ENCODE data around the gene PDPK1.
A peak's percentile ranks its signal among the peaks of the same experiment; 100 is the strongest.

PDPK1 gene

GRCh38 chr16:2537451-2538379 lies at the start of gene PDPK1:
TSS of gene PDPK1 (plus strand) at chr16:2538021. CDS start at chr16:2538113, 92 bp downstream.
- DNase-seq (ENCODE audit: low spot score) (peak; percentile 82), FAIRE-seq (no peak)

- no peak for DNase-seq (ENCODE audit: low spot score)
- FAIRE-seq, result no peak
Measured at GRCh38 chr16:2489581-2489980, 48.2 kb upstream of the PDPK1 start.

GRCh38 chr16:2490190-2491105 lies 47.4 kb upstream of the PDPK1 start:
- no peak for DNase-seq (ENCODE audit: low spot score)
- no peak for FAIRE-seq

- DNase-seq (ENCODE audit: low spot score) (no peak), FAIRE-seq (no peak)
Measured at GRCh38 chr16:2492292-2492691, 45.5 kb upstream of the PDPK1 start.

- FAIRE-seq (no peak), DNase-seq (ENCODE audit: low spot score) (no peak)
Measured at GRCh38 chr16:2493605-2494004, 44.2 kb upstream of the PDPK1 start.

- no peak for FAIRE-seq
- DNase-seq (ENCODE audit: low spot score), result no peak
Measured at GRCh38 chr16:2494616-2495015, 43.2 kb upstream of the PDPK1 start.

- DNase-seq (ENCODE audit: low spot score), result no peak
- FAIRE-seq, result no peak
Measured at GRCh38 chr16:2495041-2495440, 42.8 kb upstream of the PDPK1 start.

- no peak for FAIRE-seq
- DNase-seq (ENCODE audit: low spot score), result no peak
Measured at GRCh38 chr16:2496223-2497115, 41.4 kb upstream of the PDPK1 start.

GRCh38 chr16:2497116-2497630 lies 40.6 kb upstream of the PDPK1 start:
- FAIRE-seq, result no peak
- DNase-seq (ENCODE audit: low spot score), result no peak

GRCh38 chr16:2497695-2498484 lies 39.9 kb upstream of the PDPK1 start:
- FAIRE-seq, result no peak
- no peak for DNase-seq (ENCODE audit: low spot score)

GRCh38 chr16:2498531-2499253 lies 39.1 kb upstream of the PDPK1 start:
- no peak for FAIRE-seq
- no peak for DNase-seq (ENCODE audit: low spot score)

GRCh38 chr16:2499454-2499853 lies 38.4 kb upstream of the PDPK1 start:
- DNase-seq (ENCODE audit: low spot score), result no peak
- FAIRE-seq, result no peak

- DNase-seq (ENCODE audit: low spot score) (no peak), FAIRE-seq (no peak)
Measured at GRCh38 chr16:2499890-2500429, 37.9 kb upstream of the PDPK1 start.

- FAIRE-seq (no peak), DNase-seq (ENCODE audit: low spot score) (no peak)
Measured at GRCh38 chr16:2500430-2500917, 37.3 kb upstream of the PDPK1 start.

GRCh38 chr16:2500918-2501750 lies 36.7 kb upstream of the PDPK1 start:
- DNase-seq (ENCODE audit: low spot score) (peak; percentile 66), FAIRE-seq (no peak)

- FAIRE-seq (no peak), DNase-seq (ENCODE audit: low spot score) (no peak)
Measured at GRCh38 chr16:2501946-2502895, 35.6 kb upstream of the PDPK1 start.

- FAIRE-seq (no peak), DNase-seq (ENCODE audit: low spot score) (no peak)
Measured at GRCh38 chr16:2505695-2506094, 32.1 kb upstream of the PDPK1 start.
